NB4 (cell line): Measurements from ENCODE around the gene PIEZO2.

Experiments used
- DNase-seq: peaks from one replicate; pipeline ENCODE4 v3.0.0; 2010; ENCODE audit warnings: low read depth
- H3K4me3 ChIP-seq: one replicate; pipeline ENCODE4 v1.5.1; 2011; ENCODE audit warnings: mild to moderate bottlenecking, low read depth, low read length, moderate library complexity
- CTCF ChIP-seq: IDR thresholded peaks from one replicate; pipeline ENCODE4 v1.5.1; 2012; ENCODE audit warnings: low read depth, low read length
- MAX ChIP-seq: IDR thresholded peaks from 2 replicates; pipeline ENCODE4 v1.6.1; 2011; ENCODE audit warnings: low read depth, low read length
- MYC ChIP-seq: IDR thresholded peaks from 2 replicates; pipeline ENCODE4 v1.6.1; 2011; ENCODE audit warnings: low read depth, low read length
- POLR2A ChIP-seq: IDR thresholded peaks from 2 replicates; pipeline ENCODE4 v1.6.1; 2011; ENCODE audit warnings: mild to moderate bottlenecking; ENCODE audit not compliant: insufficient read length; ENCODE audit errors: extremely low read depth

The PIEZO2 gene

GRCh38 chr18:10794771-10795170 lies 354.6 kb downstream of the PIEZO2 start:
- H3K4me3 ChIP-seq = no peak overlapping the region
- TF ChIP-seq MYC = no peak
- no peak for TF ChIP-seq POLR2A
- TF ChIP-seq MAX = no peak
- TF ChIP-seq CTCF = no peak
- no peak for DNase-seq

GRCh38 chr18:10793730-10794370 lies 355.5 kb downstream of the PIEZO2 start:
- no peak for DNase-seq
- no peak overlapping the region for H3K4me3 ChIP-seq
- TF ChIP-seq MAX (no peak), CTCF (no peak), MYC (no peak), POLR2A (no peak)

- no peak for TF ChIP-seq MAX
- no peak for TF ChIP-seq MYC
- no peak for TF ChIP-seq POLR2A
- TF ChIP-seq CTCF = no peak
- DNase-seq = peak; percentile 62
- H3K4me3 ChIP-seq = no peak overlapping the region
These were observed 357.2 kb downstream of the PIEZO2 start for GRCh38 chr18:10792181-10792580.

- TF ChIP-seq MAX (no peak), CTCF (no peak), MYC (no peak), POLR2A (no peak)
- H3K4me3 ChIP-seq = no peak overlapping the region
- DNase-seq = no peak
These were observed 358.1 kb downstream of the PIEZO2 start for GRCh38 chr18:10791169-10791831.

GRCh38 chr18:10789180-10789579 lies 360.2 kb downstream of the PIEZO2 start:
- TF ChIP-seq MAX = no peak
- no peak for TF ChIP-seq CTCF
- TF ChIP-seq POLR2A = no peak
- no peak for TF ChIP-seq MYC
- H3K4me3 ChIP-seq = no peak overlapping the region
- DNase-seq = no peak
